ENCODE measurements around the gene YES1.
"Not testable (repeated sequence)": the region's sequence is repeated elsewhere in the genome, so short reads cannot be mapped to it uniquely, and the experiment has no call there.

Gene YES1

DNA sequence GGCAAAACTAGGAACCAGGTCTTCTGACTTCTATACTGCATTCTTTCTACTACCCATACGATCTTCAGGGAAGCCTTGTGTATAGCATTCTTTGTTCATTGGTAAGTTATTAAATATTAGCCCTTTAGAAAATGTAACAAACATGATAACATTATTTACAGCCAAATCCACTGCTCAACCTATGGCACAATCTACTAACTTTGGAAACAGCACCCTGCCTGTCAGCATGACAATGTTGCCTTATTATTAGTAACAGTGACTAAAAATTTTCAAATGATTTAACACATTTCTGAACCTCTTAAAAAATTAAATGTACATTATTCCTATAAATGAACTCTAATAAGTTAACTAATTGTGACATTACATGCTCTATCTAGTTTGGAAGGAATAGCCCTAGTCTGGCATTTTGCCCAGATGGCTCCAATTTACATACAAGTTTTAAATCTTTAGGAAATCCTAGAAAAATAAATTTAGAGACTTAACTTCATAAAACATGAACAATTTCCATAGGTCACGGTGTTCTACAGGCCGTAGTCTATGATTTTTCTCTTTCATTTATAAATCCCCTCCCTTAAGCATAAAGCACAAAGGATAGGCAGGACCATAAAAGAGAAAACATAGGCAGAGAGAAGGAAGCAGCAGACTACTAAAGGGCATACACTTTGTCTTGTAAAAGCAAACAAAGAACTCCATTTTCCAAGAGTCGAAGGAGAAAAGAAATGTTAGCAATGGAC is 33.7 kb downstream of the YES1 start:
- no peak for DNase-seq

DNA sequence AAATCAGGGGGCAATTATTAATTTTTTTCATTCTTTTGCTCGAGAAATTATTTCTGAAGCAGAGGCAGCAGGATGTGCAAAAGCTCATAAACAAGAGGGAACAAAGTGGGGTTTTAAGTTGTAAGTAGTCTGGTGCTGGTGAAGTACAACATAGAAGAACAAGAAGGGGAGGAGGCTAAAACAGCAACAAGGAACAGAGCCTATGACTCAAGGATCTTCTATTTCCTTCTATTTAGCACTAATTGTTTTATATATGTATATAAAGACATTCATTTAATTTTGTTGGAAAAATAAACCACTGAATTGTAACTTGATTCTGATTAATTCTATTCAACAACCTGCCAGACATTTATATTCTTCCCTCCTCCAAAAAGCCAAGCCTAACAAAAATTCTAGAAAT is 35.0 kb downstream of the YES1 start:
- DNase-seq = no peak

DNA sequence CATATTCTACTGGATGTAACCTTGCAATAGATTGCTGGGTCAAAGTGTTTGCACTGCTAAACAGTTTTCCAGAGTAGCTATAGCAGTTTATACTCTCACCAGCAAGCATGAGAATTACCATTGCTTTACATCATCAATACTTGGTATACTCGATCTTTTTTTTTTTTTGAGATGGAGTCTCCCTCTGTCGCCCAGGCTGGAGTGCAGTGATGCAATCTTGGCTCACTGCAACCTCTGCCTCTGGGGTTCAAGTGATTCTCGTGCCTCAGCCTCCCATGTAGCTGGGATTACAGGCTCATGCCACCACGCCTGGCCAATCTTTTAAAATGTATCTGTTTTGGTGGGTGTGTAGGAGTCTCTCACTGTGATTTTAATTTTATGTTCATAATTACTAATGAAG is 36.0 kb downstream of the YES1 start:
- DNase-seq = not testable (repeated sequence)

DNA sequence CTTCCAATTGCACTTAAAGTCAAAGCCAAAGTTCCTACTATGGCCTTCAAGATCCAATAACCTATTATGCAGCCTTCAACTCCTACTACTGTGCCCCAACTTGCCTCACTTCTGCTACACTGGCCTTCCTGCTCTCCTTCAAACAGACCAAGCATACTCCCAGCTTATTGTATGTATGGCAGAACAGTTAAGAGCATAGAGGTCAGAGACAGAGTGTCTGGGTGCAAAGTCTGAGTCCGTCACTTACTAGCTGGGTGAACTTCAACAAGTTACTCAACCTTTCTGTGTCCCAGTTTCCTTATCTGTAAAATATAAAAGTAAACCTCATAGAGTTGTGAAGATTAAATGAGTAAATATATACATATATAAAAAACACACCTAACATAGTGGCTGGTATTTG is 37.2 kb downstream of the YES1 start:
- no peak for DNase-seq

DNA sequence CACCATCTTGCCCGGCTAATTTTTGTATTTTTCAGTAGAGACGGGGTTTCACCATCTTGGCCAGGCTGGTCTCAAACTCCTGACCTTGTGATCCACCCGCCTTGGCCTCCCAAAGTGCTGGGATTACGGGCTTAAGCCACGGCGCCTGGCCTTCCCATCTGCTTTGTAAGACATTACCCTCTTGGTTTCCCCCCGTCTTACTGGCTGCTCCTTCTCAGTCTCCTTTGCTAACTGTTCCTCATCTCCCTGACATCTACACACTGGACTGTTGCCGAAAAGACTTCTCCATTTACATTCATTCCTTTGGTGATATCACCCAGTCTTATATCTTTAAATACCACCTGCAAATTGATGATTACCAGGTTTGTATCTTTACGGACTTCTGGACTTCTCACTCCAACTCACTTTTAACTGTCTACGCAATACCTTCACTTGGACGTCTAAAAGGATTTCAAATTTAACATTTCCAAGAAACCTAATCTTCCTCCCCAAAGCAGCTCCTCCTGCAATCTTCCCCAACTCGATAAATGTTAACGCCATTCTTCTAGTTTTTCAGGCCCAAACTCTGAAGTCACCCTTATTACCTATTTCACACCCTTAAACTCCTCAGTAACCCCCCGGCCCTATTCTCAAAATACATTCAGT is 37.9 kb downstream of the YES1 start:
- no peak for DNase-seq

DNA sequence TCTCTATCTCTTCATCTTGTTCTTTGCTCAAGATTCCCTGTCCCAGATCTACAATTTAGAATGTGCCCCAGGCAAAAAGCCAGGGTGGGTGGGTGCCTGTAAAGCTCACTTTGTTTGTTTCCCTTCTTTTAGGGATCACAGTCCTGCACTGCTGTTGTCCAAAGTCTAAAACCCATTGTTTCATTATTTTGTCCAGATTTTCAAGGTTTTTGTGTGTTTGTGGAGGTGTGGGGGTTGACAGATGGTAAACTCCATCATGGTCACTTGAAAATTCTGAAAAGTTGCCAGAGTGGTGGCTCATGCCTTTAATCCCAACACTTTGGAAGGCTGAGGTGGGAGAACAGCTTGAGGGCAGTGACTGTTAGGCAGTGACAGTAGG is 41.5 kb downstream of the YES1 start:
- DNase-seq = no peak

DNA sequence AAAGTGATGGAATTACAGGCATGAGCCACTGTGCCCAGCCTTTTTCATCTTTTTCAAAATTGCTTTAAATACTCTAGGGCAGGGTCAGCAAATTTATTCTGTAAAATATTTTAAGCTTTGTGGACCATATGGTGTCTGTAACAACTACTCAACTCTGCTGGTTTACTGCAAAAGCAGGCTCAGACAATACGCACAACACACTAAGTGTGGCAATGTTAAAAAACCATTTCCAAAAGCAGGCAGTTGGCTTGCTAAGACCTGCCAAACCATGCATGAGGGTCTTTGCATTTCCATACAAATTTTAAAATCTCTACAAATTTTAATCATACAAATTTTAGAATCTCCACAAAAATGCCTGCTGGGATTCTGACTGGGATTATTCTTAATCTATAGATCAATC is 44.1 kb downstream of the YES1 start:
- DNase-seq = no peak

DNA sequence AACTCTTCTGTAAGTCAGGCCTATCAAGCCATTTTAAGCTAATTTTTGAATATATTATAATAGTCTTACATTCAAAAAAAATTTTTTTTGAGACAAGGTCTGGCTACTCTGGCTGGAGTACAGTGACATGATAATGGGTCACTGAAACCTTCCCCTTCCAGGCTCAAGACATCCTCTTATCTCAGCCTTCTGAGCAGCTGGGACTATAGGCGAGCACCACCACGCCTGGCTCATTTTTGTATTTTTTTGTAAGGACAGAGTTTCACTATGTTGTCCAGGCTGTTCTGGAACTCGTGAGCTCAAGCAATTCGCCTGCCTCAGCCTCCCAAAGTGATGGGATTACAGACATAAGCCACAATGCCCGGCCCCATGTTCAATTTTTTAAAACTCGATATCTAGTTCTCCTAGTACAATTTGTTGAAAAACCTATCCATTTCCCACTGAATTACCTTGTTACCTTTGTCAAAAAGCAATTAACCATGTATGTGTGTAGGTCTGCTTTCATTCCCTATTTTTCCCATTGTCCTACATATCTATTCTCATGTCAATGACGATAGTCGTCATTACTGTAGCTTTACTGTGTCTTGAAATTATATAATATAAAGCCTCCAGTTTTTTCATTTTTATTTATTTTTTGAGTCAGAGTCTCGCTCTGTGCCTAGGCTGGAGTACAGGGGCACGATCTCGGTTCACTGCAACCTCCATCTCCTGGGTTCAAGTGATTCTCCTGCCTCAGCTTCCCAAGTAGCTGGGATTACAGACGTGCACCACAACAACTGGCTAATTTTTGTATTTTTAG is 44.8 kb downstream of the YES1 start:
- no peak for DNase-seq

DNA sequence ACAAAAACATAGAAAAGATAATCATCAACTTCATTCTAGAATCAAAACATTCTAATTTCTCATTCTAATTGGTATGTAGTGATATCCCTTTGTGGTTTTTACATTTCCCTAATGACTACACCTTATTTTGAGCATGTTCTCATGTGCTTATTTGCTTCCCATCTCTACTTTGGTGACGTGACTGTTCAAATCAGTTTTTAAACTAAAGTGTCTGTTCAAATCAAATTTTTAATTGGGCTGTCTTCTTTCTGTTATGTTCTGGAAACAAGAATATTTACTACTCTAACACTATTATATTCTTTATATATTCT is 45.5 kb downstream of the YES1 start:
- no peak for DNase-seq

DNA sequence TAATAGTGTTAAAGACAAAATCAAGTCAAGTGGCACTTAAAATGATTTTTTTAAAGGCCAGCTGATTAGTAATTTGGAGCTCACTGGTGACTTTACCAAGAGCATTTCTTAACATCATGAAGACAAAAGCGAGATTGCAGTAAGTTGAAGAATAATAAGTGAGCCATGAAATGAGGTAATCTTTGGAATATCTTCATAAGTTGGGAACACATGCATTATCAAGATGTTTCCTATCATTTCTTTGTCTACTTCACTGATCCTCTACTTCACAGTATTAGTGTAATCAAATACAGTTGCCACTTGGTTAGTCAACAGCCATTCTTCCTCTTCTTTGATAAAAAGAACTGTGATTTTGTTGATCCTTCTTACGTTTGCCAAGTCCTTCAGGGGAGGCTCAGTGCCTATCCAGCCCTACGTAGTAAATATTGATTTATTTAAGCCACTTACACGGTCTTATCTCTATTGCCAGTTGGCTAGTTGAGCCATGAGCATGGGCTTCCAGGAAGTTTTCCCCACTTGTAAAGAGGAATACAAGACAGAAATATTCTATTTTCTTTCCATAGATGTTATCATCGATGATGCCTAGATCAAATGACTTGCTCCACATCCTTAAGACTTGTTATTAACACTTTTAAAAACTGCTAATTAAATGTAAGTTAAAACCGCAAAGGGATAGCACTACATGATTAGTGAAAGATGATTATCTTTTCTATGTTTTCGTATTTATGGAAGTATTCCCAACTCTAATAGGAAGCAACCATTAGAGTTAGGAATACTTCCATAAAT is 46.1 kb downstream of the YES1 start:
- DNase-seq = no peak

DNA sequence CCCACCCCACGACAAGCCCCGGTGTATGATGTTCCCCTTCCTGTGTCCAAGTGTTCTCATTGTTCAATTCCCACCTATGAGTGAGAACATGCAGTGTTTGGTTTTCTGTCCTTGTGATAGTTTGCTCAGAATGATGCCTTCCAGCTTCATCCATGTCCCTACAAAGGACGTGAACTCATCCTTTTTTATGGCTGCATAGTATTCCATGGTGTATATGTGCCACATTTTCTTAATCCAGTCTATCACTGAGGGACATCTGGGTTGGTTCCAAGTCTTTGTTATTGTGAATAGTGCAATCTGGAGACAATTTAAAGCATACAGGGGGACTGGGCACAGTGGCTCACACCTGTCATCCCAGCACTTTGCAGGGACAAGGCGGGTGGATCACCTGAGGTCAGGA is 52.2 kb downstream of the YES1 start:
- not testable (repeated sequence) for DNase-seq

DNA sequence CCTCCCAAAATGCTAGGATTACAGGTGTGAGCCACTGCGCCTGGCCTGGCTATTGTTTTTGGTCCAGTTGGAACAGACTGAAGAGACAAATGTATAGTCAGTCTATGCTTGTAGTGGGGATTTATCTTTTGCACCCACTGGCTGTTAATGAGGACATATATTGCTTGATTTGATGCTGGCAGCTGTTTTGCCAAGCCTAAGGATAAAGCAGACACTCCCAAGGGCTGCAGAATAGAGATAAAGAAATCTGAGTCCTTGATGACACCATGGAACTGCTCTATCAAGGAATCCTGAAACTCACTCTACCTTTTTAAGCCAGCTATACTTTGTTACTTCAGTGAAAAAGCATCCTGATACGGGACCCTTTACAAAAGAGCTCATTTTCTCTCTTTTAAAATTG is 56.5 kb downstream of the YES1 start:
- no peak for DNase-seq

DNA sequence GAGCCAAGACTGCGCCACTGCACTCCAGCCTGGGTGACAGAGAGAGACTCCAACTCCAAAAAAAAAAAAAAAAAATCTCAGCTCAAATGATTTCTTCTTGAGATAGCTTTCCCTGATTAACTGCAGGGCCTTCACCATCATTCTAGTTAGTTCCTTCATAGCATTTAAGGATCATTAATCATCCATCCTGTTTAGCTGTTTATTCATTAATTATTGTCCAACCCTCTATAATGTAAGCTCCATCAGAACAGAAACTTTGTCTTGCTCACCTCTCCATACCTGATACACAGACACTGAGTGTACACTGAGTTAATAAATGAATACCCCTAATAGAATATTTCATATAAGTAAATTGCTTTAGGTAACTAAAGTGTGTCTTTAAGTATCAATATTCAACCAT is 57.4 kb downstream of the YES1 start:
- no peak for DNase-seq

DNA sequence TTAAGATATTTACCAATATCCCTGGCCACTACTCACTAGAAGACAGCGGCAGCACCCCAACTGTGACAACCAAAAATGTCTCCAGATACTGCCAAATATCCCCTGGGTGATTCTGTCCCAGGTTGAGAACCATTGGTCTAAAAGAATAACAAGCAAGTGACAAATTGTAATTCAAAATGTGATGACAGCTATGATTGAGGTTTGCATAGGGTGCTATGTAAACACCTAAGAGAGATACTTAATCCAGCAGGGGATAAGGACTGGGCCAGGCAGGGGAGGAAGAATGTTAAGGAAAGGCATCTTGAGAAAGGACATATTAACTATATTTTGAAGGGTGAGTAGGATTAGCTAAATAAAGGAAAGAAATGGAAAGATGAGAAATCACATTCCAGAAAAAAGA is 61.6 kb downstream of the YES1 start:
- DNase-seq = no peak

DNA sequence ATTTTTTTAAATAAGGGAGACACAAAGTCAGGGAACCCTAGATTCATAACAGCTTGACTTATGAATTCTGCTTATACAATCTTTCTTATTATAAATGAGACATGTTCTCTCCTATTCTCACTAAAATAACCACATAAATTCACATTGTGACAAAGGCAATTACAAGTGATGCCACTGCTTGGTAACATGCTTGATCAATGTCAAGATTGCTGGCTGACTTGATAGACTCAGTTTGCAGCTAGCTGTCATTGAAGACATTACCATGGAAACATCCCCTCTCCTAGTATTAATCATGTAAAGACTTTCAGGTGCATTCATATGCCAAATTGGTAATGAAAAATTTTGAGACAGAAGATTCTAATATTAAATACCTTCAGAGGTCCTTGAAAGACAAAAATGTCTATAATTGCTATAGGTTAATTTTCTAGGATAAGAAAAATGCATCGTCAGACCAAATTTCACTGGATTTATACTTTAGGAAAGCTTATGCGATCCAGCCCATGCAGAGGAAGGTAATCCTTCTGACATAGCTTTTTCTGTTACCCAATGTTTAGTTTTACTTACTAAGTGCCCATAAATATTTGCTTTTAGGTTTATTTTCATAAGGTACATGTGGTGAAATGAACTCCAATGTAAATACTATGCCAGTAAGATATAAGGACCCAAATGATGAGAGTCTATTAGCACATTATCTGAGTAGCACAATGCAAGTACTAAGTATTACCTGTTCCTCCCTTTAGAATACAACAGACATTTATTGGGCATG is 67.0 kb downstream of the YES1 start:
- DNase-seq = no peak

DNA sequence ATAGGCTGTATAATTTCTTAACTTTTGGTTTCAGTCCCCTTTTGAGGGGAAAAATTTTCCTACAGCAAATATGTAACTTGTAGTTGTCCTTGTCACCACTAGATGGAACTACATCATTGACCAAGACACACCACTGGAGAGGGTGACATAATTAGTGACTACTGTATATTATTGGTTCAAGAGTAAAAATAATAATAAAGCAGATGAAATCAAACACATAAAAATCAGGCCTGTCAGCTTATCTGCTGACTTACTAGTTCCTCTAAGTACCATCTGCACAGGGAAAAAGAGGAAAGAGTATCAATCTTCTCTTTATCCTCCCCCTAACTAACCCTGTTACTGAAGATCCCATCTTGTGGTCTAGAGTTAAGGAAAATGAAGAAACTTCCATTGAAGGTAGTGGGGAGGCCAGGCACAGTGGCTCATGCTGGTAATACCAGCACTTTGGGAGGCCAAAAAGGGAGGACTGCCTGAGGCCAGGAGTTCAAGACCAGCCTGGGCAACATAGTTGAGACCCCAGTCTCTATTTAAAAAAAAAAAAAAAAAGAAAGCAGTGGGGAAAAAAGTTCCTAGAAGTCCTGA is 70.0 kb downstream of the YES1 start:
- DNase-seq = peak; percentile 23

DNA sequence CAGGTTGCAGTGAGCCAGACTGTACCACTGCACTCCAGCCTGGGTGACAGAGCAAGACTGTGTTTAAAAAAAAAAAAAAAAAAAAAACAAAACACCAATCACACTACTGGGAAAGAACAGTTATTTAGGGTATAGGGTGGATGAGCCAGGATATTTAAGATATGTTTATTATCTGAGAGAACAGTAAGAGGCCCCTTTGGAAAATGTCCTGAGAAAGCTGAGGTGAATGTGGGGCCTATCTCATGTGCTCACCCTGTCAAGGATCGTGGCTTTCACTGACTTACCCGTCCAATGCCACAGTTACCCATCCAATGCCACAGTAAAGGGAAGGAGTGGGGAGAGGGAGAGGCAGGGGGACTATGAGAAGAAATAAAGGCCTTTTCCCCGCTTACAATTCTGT is 79.7 kb downstream of the YES1 start:
- DNase-seq = no peak

DNA sequence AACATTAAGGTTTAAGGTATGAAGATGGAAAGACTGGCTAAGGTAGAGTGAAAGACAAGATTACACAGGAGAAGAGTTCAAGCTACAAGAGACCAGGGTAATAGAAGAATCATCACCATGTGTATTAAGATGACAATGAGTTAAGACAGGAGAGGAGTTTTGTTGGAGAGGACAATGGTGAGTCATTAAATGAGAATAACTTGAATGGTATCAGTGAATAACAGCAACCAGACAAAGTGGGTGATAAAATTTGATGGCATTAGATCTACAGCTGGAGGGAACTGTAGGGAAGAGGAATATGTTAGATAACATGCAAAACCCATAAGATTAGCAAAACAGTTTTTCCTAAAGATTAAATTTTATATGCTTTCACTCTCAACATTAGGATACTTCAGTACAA is 80.9 kb downstream of the YES1 start:
- no peak for DNase-seq

DNA sequence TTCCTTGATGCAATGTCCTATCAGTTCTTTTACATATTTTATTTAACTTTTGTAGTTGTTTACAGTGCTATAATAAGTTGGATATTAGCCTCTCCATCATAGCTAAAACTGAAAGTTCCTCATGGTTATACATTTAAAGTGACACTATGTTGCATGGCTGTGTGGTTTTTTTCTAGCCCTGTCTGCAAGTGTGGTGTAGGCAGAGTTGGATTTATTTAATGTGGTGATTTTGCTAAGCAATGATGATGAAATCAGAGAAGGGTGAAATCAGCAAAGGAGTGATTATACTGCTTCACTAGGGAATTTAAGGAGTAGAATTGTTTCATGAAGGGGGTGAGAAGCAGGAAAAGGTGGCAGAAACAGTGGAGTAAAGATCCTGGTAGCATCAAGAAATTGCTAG is 81.3 kb downstream of the YES1 start:
- no peak for DNase-seq

DNA sequence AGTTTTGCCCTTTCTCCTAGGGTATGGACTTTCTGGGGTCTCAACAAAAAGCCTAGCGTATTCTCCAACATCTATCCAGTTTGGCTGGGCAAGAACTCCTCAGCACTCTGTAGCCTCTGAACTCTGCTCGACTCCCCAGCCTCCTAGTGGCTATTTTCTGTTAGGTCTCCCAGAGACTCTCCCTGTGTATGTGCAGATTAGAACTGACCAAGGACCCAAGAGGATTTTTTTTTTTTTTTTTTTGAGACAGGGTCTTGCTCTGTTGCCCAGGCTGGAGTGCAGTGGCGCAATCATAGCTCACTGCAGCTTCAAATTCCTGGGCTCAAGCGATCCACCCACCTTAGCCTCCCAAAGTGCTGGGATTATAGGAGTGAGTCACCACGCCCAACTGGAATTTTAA is 81.9 kb downstream of the YES1 start:
- DNase-seq = not testable (repeated sequence)

DNA sequence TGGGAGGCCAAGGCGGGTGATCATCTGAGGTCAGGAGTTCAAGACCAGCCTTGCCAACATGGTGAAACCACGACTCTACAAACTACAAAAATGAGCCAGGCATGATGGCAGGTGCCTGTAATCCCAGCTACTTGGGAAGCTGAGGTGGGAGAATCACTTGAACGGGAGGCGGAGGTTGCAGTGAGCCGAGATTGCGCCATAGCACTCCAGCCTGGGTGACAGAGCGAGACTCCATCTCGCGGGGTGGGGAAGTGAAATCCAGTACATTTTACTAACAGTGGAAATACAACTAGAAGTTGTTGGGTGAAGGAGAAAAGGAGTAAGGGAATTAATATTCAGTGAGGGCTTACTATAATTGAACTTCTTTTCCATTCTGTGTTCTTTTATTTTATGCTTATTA is 86.4 kb downstream of the YES1 start:
- DNase-seq = no peak

DNA sequence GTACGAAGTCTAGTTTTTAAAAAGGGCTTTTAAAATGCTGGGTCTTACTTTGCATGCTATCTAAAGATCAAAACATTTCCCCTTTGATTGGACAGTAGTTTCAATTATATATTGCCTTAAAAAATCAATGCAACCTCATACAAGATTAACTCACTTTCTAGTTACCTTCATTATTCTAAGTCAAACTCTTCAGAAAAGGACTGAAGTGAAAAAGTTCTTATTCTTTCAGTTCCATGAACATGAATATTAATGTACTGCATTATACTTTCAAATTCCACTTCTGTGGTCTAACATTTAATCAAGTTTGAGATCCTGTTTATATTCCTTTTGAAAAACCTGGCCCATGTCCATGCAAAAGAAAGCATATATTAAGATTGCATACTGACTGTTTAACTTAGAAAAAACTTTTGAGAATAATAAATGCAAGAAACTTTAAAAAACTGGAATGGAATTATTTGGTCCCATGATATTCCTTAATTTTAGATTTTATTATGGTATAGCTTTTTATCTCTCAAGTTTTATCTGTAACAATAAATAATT is 88.4 kb downstream of the YES1 start:
- no peak for DNase-seq

Measured in KG1 (cell line).